ENCODE data around the gene MATCAP1.

DNA sequence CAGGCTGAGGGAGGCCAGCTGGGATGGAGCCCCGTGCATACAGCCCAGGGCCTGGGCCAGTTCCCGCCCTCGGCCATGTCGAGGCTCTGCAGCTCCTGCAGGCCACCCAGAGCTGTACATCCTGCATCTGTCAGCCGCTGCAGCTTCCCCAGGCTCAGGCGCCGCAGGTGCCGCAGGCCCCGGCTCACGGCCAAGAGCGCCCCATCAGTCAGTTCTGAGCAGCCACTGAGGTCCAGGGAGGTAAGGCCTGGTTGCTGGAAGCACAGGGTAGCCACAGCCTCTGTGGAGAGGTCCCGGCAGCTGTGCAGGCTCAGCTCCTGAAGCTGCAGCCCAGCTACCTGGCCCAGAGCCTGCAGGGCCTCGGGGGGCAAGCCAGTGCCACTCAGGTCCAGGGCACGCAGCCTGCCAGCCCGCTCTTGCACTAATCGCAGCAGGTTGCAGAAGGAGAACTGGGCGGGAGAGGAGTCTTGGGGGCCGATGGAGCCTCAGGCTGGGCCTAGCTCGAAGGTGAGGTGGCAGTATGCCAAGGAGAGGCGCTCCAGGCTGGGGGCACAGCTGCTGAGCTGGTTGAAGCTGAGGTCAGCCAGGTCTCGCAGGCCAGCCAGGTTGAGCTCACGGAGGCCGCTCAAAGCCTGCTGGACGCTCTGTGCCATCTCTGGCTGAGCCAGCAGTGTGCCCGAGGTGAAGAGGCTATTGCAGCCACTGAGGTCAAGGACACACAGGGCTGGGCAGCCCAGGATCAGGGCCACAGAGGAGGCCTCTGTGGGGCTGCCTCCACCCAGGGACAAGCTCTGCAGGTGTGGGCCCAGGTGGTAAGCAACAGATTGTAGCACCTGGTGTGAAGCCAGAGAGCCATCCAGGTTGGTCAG is 26.5 kb upstream of the MATCAP1 start:
- no peak for TF ChIP-seq CHD2 (IDR thresholded peaks at IDR 0.05; ENCODE audit: low read length, partially characterized antibody)
- TF ChIP-seq POLR2A (IDR thresholded peaks at IDR 0.05; ENCODE audit: low read length): no peak
- TF ChIP-seq, protein P1, sequence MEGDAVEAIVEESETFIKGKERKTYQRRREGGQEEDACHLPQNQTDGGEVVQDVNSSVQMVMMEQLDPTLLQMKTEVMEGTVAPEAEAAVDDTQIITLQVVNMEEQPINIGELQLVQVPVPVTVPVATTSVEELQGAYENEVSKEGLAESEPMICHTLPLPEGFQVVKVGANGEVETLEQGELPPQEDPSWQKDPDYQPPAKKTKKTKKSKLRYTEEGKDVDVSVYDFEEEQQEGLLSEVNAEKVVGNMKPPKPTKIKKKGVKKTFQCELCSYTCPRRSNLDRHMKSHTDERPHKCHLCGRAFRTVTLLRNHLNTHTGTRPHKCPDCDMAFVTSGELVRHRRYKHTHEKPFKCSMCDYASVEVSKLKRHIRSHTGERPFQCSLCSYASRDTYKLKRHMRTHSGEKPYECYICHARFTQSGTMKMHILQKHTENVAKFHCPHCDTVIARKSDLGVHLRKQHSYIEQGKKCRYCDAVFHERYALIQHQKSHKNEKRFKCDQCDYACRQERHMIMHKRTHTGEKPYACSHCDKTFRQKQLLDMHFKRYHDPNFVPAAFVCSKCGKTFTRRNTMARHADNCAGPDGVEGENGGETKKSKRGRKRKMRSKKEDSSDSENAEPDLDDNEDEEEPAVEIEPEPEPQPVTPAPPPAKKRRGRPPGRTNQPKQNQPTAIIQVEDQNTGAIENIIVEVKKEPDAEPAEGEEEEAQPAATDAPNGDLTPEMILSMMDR (IDR thresholded peaks at IDR 0.05): no peak
- TF ChIP-seq RFX5 (IDR thresholded peaks at IDR 0.05): no peak
- no peak for TF ChIP-seq RCOR1 (IDR thresholded peaks at IDR 0.05; ENCODE audit: low read depth, low read length)
- 0 out of 2 replicates have a peak, but pooled peaks have one; percentile 41 for TF ChIP-seq POLR2AphosphoS2 (conservative IDR thresholded peaks at IDR 0.05; ENCODE audit: low read length)
- TF ChIP-seq TFCP2L1 (CRISPR knock-in tag; IDR thresholded peaks at IDR 0.05): no peak
- no peak for TF ChIP-seq USF2 (IDR thresholded peaks at IDR 0.05)
- no peak for TF ChIP-seq ZC3H11A (IDR thresholded peaks at IDR 0.05)
- TF ChIP-seq SMC3 (IDR thresholded peaks at IDR 0.05): no peak
